Tibial nerve (tissue), 4 donors: ENCODE measurements around the gene CATSPERZ. TPM values are rescaled to one million over a fixed set of nuclear protein-coding genes. Genes with fewer than 3 reads are reported as not detected.

Experiments used
- DNase-seq, 2 donors: peaks; one replicate each; pipeline ENCODE4 v3.0.0-alpha.2; 2019; ENCODE audit warnings: low spot score in 2 of 2
- H3K27ac ChIP-seq, 4 donors: fragments of 200-600 bp; sonication (generic) in 3 of 4; one replicate each; pipeline ENCODE4 v1.5.1; 2017 to 2019; ENCODE audit warnings: mild to moderate bottlenecking in 1 of 4
- H3K27me3 ChIP-seq, 2 donors: fragments of 200-600 bp; sonication (generic) in 1 of 2; one replicate each; pipeline versions ENCODE4 v1.5.1 to v1.6.0; 2017 to 2019
- H3K36me3 ChIP-seq, 3 donors: fragments of 200-600 bp; sonication (generic); one replicate each; pipeline ENCODE4 v1.5.1; 2018 to 2019
- H3K4me1 ChIP-seq, 4 donors: fragments of 200-600 bp; sonication (generic) in 3 of 4; one replicate each; pipeline ENCODE4 v1.5.1; 2017 to 2019
- H3K4me3 ChIP-seq, 4 donors: fragments of 200-600 bp; sonication (generic) in 3 of 4; one replicate each; pipeline ENCODE4 v1.5.1; 2017 to 2019; ENCODE audit warnings: mild to moderate bottlenecking in 1 of 4, moderate library complexity in 1 of 4
- H3K9me3 ChIP-seq, 4 donors: fragments of 200-600 bp; sonication (generic) in 3 of 4; one replicate each; pipeline ENCODE4 v1.5.1; 2017 to 2019
- CTCF ChIP-seq, 5 experiments: fragments of 200-600 bp in 3 of 5; fragments of 450-650 bp in 2 of 5; sonication (generic) in 3 of 5; IDR thresholded peaks; one replicate each; pipeline ENCODE4 v1.5.1; 2016 to 2019; ENCODE audit warnings: antibody characterized with exemption in 5 of 5, mild to moderate bottlenecking in 3 of 5, moderate library complexity in 2 of 5
- EP300 ChIP-seq, 2 donors: sonication (generic); formaldehyde crosslinking; IDR thresholded peaks; one replicate each; pipeline ENCODE4 v1.6.1; 2017; ENCODE audit warnings: antibody characterized with exemption in 2 of 2, mild to moderate bottlenecking in 1 of 2
- POLR2A ChIP-seq, 2 donors: fragments of 450-650 bp; IDR thresholded peaks; one replicate each; pipeline ENCODE4 v1.6.1; 2017; ENCODE audit warnings: antibody characterized with exemption in 2 of 2, mild to moderate bottlenecking in 2 of 2, moderate library complexity in 2 of 2
- WGBS, 2 donors: methylation state at CpG; one replicate each; pipeline ENCODE4 v1.1.5; 2018; 5-methylcytosine and 5-hydroxymethylcytosine counted together
- total RNA-seq, 4 donors: library from RNA; depleted of rRNA; stranded (reverse); fragments of >200 nt; gene quantifications; one replicate each; pipeline ENCODE4 v1.1.0, GENCODE V29; 2016

Gene CATSPERZ
- total RNA-seq, 4 donors from 2014 or later = not detected

DNA sequence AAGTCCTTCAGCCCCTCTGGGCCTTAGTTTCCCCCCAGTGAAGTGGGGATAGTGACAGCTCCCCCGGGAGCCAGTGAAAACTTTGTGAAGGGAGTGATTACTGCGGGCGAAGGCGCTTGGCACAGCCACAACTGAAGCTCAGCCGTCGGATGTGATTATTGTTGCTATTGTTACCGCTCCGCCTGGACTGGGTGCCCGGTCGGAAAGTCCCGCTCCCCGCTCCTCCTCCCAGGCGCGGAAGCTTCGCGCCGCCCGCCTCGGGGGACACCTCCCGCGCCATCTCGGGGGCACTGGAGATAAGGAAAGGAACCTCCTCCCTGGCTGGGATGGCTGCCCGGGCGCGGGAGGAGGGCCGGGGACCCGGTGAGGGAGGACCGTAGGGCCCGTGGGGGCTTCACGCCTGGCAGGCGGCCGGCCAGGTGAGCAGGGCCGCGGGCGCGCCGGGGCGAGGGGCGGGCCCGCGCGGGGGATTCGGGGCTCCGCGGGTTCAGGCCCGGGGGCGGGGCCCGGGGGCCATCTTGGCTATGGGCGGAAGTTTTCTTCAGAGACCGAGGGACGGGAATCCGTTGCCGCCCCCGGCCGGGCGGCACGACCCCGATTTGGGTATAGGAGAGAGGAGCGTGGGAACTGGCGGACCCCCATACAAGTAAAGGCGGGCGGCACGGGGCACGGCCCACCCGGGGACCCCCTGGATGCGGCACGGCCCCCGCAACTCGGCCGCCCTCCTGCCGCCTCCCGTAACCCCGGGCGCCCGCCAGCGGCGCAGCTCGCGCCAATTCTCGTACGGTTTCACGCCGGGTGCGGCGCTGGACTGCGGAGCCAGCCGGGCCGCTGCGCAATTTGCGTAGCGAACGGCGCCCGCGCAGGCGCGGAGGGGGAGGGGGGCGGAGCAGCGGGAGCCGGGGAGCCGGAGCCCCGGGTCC, 14.9 kb upstream of the CATSPERZ start, which contains the start of gene GPR137:
TSS of gene GPR137 (plus strand) at position 887 of the 923 bp plus-strand sequence. CDS start 677 bp downstream, outside the sequence.
- DNase-seq = peak; percentile 66 to 81
- 0 to 1% methylated on average over 19 to 56 of the region's 102 CpGs for WGBS, 2 donors

DNA sequence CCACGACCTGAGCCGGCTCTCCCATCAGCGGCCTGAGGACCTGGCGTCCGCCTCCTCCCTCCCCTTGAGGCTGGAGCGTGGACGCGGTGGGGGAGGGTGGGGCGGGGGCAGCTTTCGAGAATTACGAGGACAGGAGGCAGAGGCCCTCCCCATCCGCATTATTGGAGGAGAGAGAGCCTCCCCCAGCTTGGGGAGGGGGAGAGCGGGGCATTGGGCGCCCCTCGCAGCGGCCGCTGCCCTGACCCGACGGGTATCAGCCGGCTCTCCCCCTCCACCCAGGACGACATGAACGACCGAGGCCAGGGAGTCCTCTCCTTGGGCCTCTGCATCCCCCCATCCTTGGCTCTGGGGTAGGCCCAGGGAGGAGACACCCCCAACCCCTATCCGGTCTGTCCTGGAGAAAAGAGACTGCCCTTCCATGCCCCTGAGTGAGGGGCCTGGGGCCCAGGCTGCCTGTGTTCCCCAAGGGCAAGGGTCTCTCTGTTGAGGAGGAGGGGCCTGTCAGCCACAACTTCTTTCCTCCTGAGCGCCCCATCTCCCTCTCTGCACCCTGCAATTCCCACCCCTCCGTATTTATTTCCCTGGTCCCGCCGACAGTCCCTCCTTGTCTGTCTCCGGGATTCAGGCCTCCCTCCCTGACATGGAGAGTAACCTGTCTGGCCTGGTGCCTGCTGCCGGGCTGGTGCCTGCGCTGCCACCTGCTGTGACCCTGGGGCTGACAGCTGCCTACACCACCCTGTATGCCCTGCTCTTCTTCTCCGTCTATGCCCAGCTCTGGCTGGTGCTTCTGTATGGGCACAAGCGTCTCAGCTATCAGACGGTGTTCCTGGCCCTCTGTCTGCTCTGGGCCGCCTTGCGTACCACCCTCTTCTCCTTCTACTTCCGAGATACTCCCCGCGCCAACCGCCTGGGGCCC, 14.0 kb upstream of the CATSPERZ start:
- Histone ChIP-seq H3K4me1 (peaks cover 0 to 32% (median 23%) of the 10 kb centered on the region in 4 donors), H3K27ac (peak overlapping the region; percentile 91 to 98 (median 94)), H3K4me3 (peak overlapping the region; percentile 79 to 84 (median 82)), H3K36me3 (peaks cover 0 to 30% (median 0%) of the 10 kb centered on the region in 3 donors), H3K9me3 (no peaks in the 10 kb centered on the region), H3K27me3 (peaks cover 0 to 17% of the 10 kb centered on the region in 2 donors)
- no peak for DNase-seq
- TF ChIP-seq EP300 (IDR thresholded peaks at IDR 0.05) = no peak
- TF ChIP-seq CTCF (IDR thresholded peaks at IDR 0.05) = no peak
- TF ChIP-seq POLR2A (IDR thresholded peaks at IDR 0.05) = no peak
- WGBS, 2 donors = 31 to 43% methylated on average over 23 to 33 of the region's 40 CpGs

More for the DNA sequence above, 14.9 kb upstream of the CATSPERZ start, which contains the start of gene GPR137:
- Histone ChIP-seq H3K9me3 (no peaks in the 10 kb centered on the region), H3K27me3 (peaks cover 0 to 9% of the 10 kb centered on the region in 2 donors), H3K27ac (peak within 1 kb of the TSS; percentile 91 to 98 (median 94)), H3K4me3 (peak within 1 kb of the TSS; percentile 79 to 84 (median 82)), H3K4me1 (peaks cover 0 to 30% (median 21%) of the 10 kb centered on the region in 4 donors), H3K36me3 (peaks cover 0 to 36% (median 0%) of the 10 kb centered on the region in 3 donors)
- peak in 2 of 5 experiments; percentile 33 to 43 for TF ChIP-seq CTCF (IDR thresholded peaks at IDR 0.05)
- TF ChIP-seq EP300 (IDR thresholded peaks at IDR 0.05) = peak in 1 of 2 donors; percentile 4
- peak in 1 of 2 donors; percentile 13 for TF ChIP-seq POLR2A (IDR thresholded peaks at IDR 0.05)

DNA sequence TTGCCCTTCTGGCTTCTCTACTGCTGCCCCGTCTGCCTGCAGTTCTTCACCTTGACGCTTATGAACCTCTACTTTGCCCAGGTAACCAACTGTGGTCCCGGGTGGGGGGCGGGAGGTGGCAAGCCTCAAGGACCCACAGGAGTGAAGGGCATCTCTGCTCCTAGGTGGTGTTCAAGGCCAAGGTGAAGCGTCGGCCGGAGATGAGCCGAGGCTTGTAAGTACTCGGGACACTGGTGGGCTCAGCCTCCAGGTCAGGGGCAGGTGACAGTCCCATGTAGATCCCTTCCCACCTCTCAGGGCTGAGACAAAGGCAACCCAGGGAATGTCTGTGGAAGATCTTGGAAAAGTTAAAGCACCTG, 13.4 kb upstream of the CATSPERZ start:
- Histone ChIP-seq H3K9me3 (no peaks in the 10 kb centered on the region), H3K27me3 (peaks cover 0 to 19% of the 10 kb centered on the region in 2 donors), H3K36me3 (peaks cover 0 to 24% (median 0%) of the 10 kb centered on the region in 3 donors), H3K4me3 (no peak overlapping the region), H3K27ac (no peak overlapping the region), H3K4me1 (peaks cover 0 to 39% (median 25%) of the 10 kb centered on the region in 4 donors)
- no peak for DNase-seq
- TF ChIP-seq EP300 (IDR thresholded peaks at IDR 0.05) = no peak
- no peak for TF ChIP-seq POLR2A (IDR thresholded peaks at IDR 0.05)
- TF ChIP-seq CTCF (IDR thresholded peaks at IDR 0.05) = no peak
- WGBS, 2 donors = 90% methylated on average over 8 to 9 of the region's 9 CpGs

DNA sequence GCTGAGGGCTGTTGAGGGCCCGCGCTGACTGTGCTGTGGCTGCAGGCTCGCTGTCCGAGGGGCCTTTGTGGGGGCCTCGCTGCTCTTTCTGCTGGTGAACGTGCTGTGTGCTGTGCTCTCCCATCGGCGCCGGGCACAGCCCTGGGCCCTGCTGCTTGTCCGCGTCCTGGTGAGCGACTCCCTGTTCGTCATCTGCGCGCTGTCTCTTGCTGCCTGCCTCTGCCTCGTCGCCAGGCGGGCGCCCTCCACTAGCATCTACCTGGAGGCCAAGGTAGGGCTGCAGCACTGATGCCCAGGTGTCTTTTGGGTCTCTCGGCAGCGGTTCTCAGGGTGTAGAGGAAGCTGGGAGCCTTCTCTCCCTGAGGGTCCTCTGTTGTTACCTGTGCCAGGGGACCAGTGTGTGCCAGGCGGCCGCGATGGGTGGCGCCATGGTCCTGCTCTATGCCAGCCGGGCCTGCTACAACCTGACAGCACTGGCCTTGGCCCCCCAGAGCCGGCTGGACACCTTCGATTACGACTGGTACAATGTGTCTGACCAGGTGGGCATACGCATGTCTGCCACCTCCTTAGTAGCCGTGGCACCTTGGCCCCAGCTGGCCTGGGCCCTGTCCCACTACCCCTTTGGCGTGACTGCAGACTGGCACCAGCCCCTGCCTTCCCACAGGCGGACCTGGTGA, 12.3 kb upstream of the CATSPERZ start:
- peaks cover 0 to 18% (median 0%) of the 10 kb centered on the region in 3 donors for H3K36me3 ChIP-seq
- peaks cover 0 to 28% of the 10 kb centered on the region in 2 donors for H3K27me3 ChIP-seq
- peaks cover 0 to 46% (median 29%) of the 10 kb centered on the region in 4 donors for H3K4me1 ChIP-seq
- H3K4me3 ChIP-seq = no peak overlapping the region
- TF ChIP-seq EP300 (IDR thresholded peaks at IDR 0.05) (no peak), CTCF (IDR thresholded peaks at IDR 0.05) (no peak), POLR2A (IDR thresholded peaks at IDR 0.05) (no peak)
- no peak for DNase-seq
- no peaks in the 10 kb centered on the region for H3K9me3 ChIP-seq
- WGBS, 2 donors = 90 to 93% methylated on average over 21 to 32 of the region's 33 CpGs
- no peak overlapping the region for H3K27ac ChIP-seq
